Fibroblast of skin of abdomen (primary cell): ENCODE results near the gene ZNF75A. TPM values are rescaled to one million over a fixed set of nuclear protein-coding genes. Genes with fewer than 3 reads are reported as not detected.
"Not testable (repeated sequence)": the region's sequence is repeated elsewhere in the genome, so short reads cannot be mapped to it uniquely, and the experiment has no call there.

Experiments
- DNase-seq: peaks from one replicate; pipeline ENCODE4 v3.0.0-alpha.2; 2013
- polyA plus RNA-seq, 2 experiments: library from polyadenylated mRNA; unstranded; fragments of 120-200 nt; gene quantifications; one replicate each; pipeline ENCODE4 v1.2.1, GENCODE V29; 2013; ENCODE audit not compliant: insufficient read length in 2 of 2

The ZNF75A gene
- 13.4 TPM for polyA plus RNA-seq (2013, experiment 1 of 2; ENCODE audit: insufficient read length)
- 14.0 TPM for polyA plus RNA-seq (2013, experiment 2 of 2; ENCODE audit: insufficient read length)

- peak; percentile 92 for DNase-seq
These were observed at the start of gene ZNF75A, which contains the start of gene TIGD7 for GRCh38 chr16:3305109-3306068. Gene ZNF75A (plus strand): TSS chr16:3305497. CDS start chr16:3308429, 2,932 bp downstream. Gene TIGD7 (minus strand): TSS chr16:3305430. CDS start chr16:3300614, 4,816 bp downstream.

DNA sequence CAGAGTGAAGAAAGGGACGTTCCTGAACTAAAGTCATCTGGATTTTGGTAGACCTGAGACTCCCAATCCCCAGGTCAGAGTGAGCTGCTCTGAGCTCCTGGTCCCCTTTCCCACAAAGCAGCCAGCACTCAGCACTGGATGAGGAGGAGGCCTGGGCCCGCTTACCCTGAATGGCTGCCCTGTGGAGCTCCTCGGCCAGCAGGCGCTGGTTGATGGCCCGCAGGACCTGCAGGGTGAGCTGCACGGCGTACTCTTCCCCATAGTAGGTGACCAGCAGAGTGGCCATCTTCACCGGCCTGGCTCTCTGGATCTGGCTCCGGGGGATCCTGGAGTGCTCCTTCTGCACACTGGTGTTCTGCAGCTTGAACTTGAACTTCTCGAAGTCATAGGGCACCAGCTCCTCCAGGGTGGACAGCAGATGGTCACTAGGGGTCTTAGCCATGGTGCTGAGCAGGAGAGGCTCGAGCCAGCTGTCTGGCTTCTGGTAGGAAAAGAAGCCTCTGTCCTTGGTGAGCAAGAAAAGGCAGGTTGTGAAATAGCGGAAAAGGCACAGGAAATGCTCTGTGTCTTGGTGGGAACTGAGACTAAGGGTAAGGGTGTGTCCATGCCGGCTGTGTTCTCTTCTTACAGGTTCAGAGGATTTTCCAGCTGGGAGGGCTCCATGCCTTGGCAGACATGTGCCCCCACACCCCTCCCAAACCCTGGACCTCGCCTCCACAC, 49.0 kb upstream of the ZNF75A start, which contains the start of gene MEFV:
Gene MEFV, minus strand, starts transcription at position 488 of the 720 bp plus-strand sequence. Its CDS starts 46 bp downstream, at position 442.
- no peak for DNase-seq

DNA sequence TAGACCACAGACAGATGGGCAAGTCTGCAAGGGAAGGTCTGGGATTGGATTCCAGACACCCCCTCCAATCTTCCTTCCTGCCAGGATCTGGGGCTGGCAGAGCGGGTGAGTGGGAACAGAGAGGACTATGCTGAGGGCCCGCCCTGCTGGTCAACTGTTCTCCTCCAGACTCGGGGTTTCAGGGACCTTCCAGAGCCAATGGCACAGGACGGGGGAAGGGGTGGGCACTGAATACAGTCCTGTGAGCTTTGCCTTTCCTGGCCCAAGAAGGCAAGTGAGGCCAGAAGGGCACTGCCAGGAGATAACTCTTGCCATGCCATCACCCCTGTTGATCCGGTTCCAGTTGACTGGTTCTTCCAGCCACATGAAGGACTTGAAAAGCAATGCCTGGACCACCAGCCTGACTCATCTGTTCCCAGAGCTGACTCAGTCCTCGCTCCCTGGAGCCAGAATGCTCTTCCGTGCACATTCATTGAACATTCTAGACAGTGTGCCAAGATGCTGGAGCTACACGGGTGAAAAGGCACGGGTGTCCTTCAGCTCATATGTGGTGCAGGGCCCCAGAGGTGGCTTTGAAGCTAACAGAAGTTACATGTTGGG, 48.3 kb upstream of the ZNF75A start:
- no peak for DNase-seq

GRCh38 chr16:3259836-3260235, 45.5 kb upstream of the ZNF75A start:
- DNase-seq = no peak

- DNase-seq = no peak
These were observed 42.8 kb upstream of the ZNF75A start for GRCh38 chr16:3262517-3262916.

DNA sequence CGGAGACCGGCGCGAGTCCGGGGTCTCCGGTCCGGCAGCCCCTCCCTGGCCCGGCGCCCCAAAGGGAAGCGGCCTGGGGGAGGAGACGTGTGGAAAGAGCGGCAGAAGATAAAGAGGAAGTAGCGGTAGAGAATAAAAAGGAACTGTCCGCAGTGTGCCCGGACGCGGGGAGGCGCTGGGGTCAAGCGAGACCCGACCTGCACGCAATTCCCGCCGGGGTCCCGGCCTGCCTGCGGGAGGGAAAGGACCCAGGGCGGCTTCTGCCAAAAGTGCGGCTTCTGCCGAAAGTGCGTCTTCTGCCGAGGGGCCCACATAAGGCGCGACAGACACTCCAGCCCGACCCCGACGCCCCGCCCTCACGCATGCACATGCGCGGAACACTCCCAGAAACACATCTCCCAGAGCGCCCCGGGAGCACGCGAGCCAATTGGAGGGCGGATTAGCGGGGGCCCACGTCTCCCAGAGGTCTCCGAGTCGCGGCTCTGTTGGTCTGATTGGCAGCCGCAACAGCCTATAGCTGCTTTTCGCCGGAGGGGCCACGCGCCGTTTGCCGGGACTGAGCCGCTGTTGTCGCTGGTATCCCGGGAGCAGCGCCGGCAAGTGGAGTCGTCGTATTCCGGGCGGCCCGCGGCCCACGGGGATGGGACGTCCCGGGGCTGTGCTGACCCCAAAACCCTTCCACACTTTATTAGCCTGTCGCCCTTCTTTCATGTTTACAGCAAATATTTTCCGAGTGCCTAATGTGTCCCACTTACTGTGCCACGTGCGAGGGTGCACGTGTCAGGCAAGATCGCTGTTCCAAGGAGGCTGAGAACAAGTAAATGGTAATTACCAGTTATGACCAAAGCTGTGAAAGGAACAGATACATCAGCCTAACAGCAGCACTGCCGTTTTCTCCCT, 40.9 kb upstream of the ZNF75A start:
- DNase-seq = peak; percentile 99

DNA sequence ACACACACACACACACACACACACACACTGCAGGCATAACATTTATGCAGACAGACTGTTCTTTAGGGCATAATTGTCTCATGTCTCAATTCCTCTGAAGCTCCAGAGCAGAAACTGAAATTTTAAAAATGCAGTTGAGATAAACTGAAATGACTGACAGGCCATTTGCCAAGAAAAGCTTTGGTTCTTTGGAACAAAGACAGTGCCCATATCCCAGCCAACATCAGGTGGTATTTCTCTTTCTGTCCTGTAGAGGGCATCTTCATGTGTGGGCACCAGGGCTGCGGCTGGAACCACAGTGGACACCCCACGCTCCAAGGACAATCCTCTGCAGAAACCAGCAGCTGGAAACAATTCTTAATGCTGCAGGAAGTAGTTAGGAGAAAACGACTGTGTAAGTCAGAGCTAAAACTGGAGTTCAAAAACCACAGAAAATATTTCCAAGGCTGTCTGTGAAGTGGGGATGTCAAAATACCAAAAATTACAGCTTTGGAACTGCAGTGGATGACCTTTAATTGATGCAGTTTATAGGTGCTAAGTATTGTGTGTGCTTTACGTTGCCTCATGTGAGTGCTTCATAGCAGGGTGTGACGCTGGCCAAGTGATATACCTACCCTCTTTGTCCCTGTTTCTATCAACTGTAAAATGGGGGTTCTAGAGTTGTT, 38.3 kb upstream of the ZNF75A start:
- DNase-seq = peak; percentile 36

DNA sequence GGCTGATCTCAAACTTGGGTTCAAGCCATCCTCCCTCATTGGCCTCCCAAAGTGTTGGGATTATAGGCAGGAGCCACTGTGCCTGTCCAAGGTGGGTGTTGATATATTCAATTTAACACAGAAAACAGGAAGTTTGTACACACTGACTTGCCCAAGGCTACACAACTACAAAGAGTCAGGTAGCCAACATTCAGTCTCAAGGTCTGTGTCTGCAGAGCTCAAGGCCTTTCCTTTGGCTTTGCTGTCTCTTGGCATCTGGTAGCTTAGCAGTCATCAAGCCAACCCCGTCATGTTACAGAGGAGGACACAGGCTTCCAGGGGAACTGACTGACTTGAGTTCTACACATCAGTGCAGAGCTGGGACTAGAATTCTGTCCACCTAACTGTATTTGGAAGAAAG, 37.0 kb upstream of the ZNF75A start:
- no peak for DNase-seq

DNA sequence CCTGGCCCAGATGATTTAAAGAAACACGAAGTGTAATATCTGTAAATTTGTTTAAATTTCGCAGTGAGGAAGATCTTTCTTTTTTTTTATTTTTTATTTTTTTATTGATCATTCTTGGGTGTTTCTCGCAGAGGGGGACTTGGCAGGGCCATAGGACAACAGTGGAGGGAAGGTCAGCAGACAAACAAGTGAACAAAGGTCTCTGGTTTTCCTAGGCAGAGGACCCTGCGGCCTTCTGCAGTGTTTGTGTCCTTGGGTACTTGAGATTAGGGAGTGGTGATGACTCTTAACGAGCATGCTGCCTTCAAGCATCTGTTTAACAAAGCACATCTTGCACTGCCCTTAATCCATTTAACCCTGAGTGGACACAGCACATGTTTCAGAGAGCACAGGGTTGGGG, 34.6 kb upstream of the ZNF75A start:
- DNase-seq = not testable (repeated sequence)

- not testable (repeated sequence) for DNase-seq
These were observed 34.0 kb upstream of the ZNF75A start for GRCh38 chr16:3271281-3271680.

- no peak for DNase-seq
These were observed 30.8 kb upstream of the ZNF75A start for GRCh38 chr16:3274490-3274889.

DNA sequence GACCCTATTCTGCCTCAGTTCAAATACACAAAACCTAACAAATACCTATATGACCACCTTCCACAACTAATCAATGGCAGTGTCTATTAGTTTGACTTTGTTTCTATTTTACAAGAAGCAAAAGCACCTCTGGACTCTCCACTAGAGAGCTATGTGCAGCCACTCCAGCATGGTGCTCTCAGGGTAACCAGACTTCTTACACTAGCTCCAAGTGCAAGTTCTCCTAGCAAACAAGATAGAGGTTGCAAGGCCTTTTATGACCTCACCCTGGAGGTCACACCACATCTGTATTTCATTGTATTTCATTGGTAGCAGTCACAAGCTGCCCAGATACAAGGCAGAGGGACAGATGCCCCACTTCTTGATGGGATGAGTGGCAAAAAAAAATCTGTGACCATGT, 30.4 kb upstream of the ZNF75A start:
- DNase-seq = no peak

DNA sequence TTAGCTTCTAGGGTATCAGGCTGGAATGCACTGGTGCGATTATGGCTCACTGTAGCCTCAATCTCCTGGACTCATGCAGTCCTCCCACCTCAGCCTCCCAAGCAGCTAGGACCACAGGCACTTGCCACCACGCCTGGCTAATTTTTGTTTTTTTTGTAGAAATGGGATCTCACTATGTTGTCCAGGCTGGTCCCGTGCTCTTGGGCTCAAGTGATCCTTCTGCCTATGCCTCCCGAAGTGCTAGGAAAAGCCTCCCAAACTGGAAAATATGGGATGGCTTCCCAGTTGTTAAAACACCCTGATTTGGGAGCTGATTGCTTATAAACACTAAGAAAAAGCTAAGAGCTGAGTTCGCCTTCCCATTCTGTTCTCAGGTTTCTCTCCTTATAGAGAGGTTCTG, 28.6 kb upstream of the ZNF75A start:
- DNase-seq = no peak

GRCh38 chr16:3281222-3281820, 24.0 kb upstream of the ZNF75A start:
- DNase-seq = no peak

DNA sequence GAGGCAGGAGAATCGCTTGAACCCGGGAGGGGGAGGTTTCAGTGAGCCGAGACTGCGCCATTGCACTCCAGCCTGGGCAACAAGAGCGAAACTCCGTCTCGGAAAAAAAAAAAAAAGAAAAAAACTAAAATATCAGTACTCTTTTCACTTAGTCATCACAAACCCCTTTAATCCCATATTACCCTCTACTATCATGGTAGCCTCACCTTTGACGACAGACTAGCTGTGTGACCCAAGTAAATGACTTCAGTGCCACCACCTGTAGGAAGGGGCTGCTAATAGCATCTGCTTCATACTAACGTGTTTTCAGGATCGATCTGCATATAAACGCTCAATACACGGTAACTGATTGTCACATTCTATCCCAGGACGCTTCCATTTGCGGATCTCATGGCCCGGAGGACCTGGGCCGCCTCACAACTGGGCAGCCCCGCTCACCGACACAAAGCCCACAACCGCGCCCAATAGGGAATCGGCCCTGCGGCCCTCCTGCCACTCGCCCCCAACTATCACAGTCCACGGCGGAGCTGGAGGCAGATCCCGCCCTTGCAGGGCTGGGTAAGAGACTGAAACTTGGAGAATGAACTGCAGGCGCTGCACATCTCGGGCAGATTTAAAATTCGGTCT, 23.1 kb upstream of the ZNF75A start:
- peak; percentile 73 for DNase-seq

DNA sequence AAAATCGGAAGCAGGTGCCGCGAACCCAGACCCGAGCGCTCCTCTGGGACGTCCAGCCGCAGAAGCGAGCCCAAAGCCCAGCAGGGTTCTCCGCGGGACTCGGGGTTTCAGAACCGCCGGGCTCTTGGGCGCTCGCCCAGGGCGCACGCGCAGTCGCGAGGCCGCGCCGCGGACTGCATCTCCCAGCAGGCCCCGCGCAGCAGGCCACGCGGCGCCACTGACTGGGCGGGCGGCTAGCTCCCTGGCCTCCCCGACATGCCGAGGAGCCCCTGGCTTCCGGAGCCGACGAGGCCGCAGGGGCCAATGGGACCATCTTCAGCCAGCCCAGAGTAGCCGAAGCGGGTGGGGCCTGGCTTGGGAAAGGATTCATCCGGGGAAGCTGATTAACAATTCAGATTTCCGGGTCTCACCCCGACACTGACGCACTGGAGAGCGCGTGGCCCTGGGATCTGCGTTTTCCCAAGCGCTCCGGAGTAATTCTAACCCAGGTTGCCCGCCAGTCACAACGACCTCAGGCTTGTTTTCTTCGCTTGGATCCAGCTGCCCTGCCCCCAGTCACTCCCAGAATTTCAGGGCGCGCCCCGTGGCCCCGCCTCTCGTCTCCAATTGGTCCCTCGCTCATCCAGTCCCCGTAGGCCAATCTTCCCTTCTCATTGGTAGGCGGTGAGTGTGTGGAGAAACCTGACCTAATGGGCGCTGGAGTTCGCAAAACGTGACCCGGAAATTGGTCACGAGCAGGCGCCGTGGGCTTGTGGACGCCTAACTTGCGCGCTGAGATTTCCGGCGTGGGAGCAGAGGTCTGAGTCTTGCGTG, 22.4 kb upstream of the ZNF75A start, which contains the start of gene ZNF263:
Gene ZNF263, plus strand, starts transcription at position 762 of the 813 bp plus-strand sequence. CDS start 328 bp downstream, outside the sequence.
- DNase-seq = peak; percentile 98

GRCh38 chr16:3283543-3284447, 21.5 kb upstream of the ZNF75A start:
- no peak for DNase-seq

- DNase-seq = no peak
These were observed 20.2 kb upstream of the ZNF75A start for GRCh38 chr16:3285131-3285530.
